ENCODE data around the gene DRD2. TPM values are rescaled to one million over a fixed set of nuclear protein-coding genes. Genes with fewer than 3 reads are reported as not detected.

The DRD2 gene
- total and polyA plus RNA-seq, 3 donors from 2014 or later: 0.74 to 2.6 (median 2.5) TPM

- H3K4me1 ChIP-seq: no peaks in the 10 kb centered on the region
- no peak overlapping the region for H3K27ac ChIP-seq
- TF ChIP-seq POLR2A (IDR thresholded peaks at IDR 0.05) (no peak), CTCF (IDR thresholded peaks at IDR 0.05) (no peak)
- H3K4me3 ChIP-seq: no peak overlapping the region
- H3K27me3 ChIP-seq: no peaks in the 10 kb centered on the region
- H3K9me3 ChIP-seq: no peaks in the 10 kb centered on the region
- no peak for DNase-seq
- intact Hi-C loops (cut with DNase I; ENCODE audit: low total_unique reads): no loop called here
- H3K36me3 ChIP-seq (ENCODE audit: low read depth, missing control alignments): no peaks in the 10 kb centered on the region
Measured at GRCh38 chr11:113488931-113489351, 13.7 kb upstream of the DRD2 start.

- DNase-seq: no peak
- H3K9me3 ChIP-seq: no peaks in the 10 kb centered on the region
- H3K4me1 ChIP-seq: no peaks in the 10 kb centered on the region
- TF ChIP-seq CTCF (IDR thresholded peaks at IDR 0.05): no peak
- TF ChIP-seq POLR2A (IDR thresholded peaks at IDR 0.05): no peak
- no peak overlapping the region for H3K27ac ChIP-seq
- H3K4me3 ChIP-seq: no peak overlapping the region
- intact Hi-C loops (cut with DNase I; ENCODE audit: low total_unique reads): no loop called here
- no peaks in the 10 kb centered on the region for H3K27me3 ChIP-seq
- 85 to 89% methylated on average over 4 of the region's 4 CpGs for WGBS, 2 donors
- no peaks in the 10 kb centered on the region for H3K36me3 ChIP-seq (ENCODE audit: low read depth, missing control alignments)
Measured at GRCh38 chr11:113487622-113488021, 12.4 kb upstream of the DRD2 start.

GRCh38 chr11:113484223-113484622 is 9.0 kb upstream of the DRD2 start:
- WGBS, 2 donors: 88 to 90% methylated on average over 2 of the region's 2 CpGs
- Histone ChIP-seq H3K4me3 (no peak overlapping the region), H3K36me3 (ENCODE audit: low read depth, missing control alignments) (no peaks in the 10 kb centered on the region), H3K27me3 (no peaks in the 10 kb centered on the region), H3K27ac (no peak overlapping the region), H3K4me1 (no peaks in the 10 kb centered on the region), H3K9me3 (no peaks in the 10 kb centered on the region)
- TF ChIP-seq CTCF (IDR thresholded peaks at IDR 0.05): no peak
- no peak for TF ChIP-seq POLR2A (IDR thresholded peaks at IDR 0.05)
- intact Hi-C loops (cut with DNase I; ENCODE audit: low total_unique reads): no loop called here
- DNase-seq: no peak

GRCh38 chr11:113481672-113482071 is 6.5 kb upstream of the DRD2 start:
- no peak for DNase-seq
- 81 to 86% methylated on average over 3 of the region's 3 CpGs for WGBS, 2 donors
- H3K4me1 ChIP-seq: no peaks in the 10 kb centered on the region
- intact Hi-C loops (cut with DNase I; ENCODE audit: low total_unique reads): no loop called here
- no peaks in the 10 kb centered on the region for H3K9me3 ChIP-seq
- TF ChIP-seq POLR2A (IDR thresholded peaks at IDR 0.05) (no peak), CTCF (IDR thresholded peaks at IDR 0.05) (no peak)
- no peaks in the 10 kb centered on the region for H3K36me3 ChIP-seq (ENCODE audit: low read depth, missing control alignments)
- no peak overlapping the region for H3K27ac ChIP-seq
- H3K27me3 ChIP-seq: no peaks in the 10 kb centered on the region
- no peak overlapping the region for H3K4me3 ChIP-seq

- no peaks in the 10 kb centered on the region for H3K4me1 ChIP-seq
- H3K9me3 ChIP-seq: no peaks in the 10 kb centered on the region
- intact Hi-C loops (cut with DNase I; ENCODE audit: low total_unique reads): no loop called here
- no peak overlapping the region for H3K4me3 ChIP-seq
- no peak for DNase-seq
- no peaks in the 10 kb centered on the region for H3K36me3 ChIP-seq (ENCODE audit: low read depth, missing control alignments)
- H3K27ac ChIP-seq: no peak overlapping the region
- TF ChIP-seq POLR2A (IDR thresholded peaks at IDR 0.05): no peak
- no peak for TF ChIP-seq CTCF (IDR thresholded peaks at IDR 0.05)
- H3K27me3 ChIP-seq: no peaks in the 10 kb centered on the region
Measured at GRCh38 chr11:113481226-113481625, 6.0 kb upstream of the DRD2 start.

Data from testis (tissue), 3 donors.